Natural killer cell treated with Interleukin-12 subunit alpha and Interleukin-12 subunit beta and Interleukin-15 and Interleukin-18, amount 100 ng/mL, for 72 hours (primary cell): ENCODE results near the gene DAPK1. TPM values are rescaled to one million over a fixed set of nuclear protein-coding genes. Genes with fewer than 3 reads are reported as not detected.

Source experiments
- ATAC-seq, 2 donors: fragments of 150-1000 bp; cut with Tn5 transposase in 1 of 2; sonication (Bioruptor Pico), chemical (Tn5 transposase) in 1 of 2; 2 replicates each; pipeline ENCODE4 v1.10.0; 2021
- DNase-seq: peaks from one replicate; pipeline ENCODE4 v3.0.0; 2022; ENCODE audit warnings: low spot score
- H3K27ac Mint-ChIP-seq, 2 donors: 1 replicate in 1 of 2; 2 replicates in 1 of 2; pipeline ENCODE4 v1.8.0; 2022; ENCODE audit warnings: mixed read lengths in 2 of 2, mild to moderate bottlenecking in 1 of 2, moderate library complexity in 1 of 2
- H3K27me3 Mint-ChIP-seq, 2 donors: 1 replicate in 1 of 2; 2 replicates in 1 of 2; pipeline ENCODE4 v1.8.0; 2022; ENCODE audit warnings: mixed read lengths in 2 of 2
- H3K36me3 Mint-ChIP-seq: one replicate; pipeline ENCODE4 v1.8.0; 2022; ENCODE audit warnings: mixed read lengths
- H3K4me1 Mint-ChIP-seq, 2 donors: 1 replicate in 1 of 2; 2 replicates in 1 of 2; pipeline ENCODE4 v1.8.0; 2022; ENCODE audit warnings: low read depth in 2 of 2, mixed read lengths in 2 of 2, mild to moderate bottlenecking in 1 of 2
- H3K4me3 Mint-ChIP-seq: one replicate; pipeline ENCODE4 v1.8.0; 2022; ENCODE audit warnings: mixed read lengths
- H3K9me3 Mint-ChIP-seq: 2 replicates; pipeline ENCODE4 v1.8.0; 2022; ENCODE audit warnings: mixed read lengths
- total RNA-seq, 2 donors: library from RNA; stranded (reverse); gene quantifications; one replicate each; pipeline ENCODE4 v1.2.3, GENCODE V29; 2022

DAPK1 gene
- total RNA-seq, 2 donors from 2014 or later, result 8.5 to 31.7 TPM

DNA sequence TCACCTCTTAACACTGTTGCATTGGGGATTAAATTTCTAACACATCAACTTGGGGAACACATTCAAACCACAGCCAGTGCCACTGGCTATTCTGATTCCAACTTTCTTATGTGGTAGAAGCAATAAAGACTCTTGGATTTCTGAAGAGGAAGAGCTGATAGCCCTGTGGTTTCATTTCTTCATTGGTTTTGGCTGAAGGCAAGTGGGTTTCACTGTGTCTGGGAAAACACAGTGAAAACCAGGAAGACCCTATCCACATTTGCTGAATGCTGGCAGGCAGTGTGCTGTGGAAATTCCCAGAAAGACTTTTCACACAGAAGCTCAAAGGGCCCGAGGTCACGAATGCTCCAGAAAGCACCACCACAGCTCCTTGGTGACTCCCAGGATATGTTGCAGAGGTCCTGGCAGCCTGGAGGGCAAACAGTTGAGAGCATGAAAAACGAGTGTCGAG is 67.1 kb downstream of the DAPK1 start:
- Mint-ChIP-seq H3K9me3 (peaks cover 3% of the 10 kb centered on the region), H3K4me3 (no peak overlapping the region), H3K27me3 (peaks cover 4 to 7% of the 10 kb centered on the region in 2 donors), H3K4me1 (peaks cover 0 to 3% of the 10 kb centered on the region in 2 donors), H3K27ac (no peak overlapping the region), H3K36me3 (no peaks in the 10 kb centered on the region)
- DNase-seq (no peak), ATAC-seq (no peak)

DNA sequence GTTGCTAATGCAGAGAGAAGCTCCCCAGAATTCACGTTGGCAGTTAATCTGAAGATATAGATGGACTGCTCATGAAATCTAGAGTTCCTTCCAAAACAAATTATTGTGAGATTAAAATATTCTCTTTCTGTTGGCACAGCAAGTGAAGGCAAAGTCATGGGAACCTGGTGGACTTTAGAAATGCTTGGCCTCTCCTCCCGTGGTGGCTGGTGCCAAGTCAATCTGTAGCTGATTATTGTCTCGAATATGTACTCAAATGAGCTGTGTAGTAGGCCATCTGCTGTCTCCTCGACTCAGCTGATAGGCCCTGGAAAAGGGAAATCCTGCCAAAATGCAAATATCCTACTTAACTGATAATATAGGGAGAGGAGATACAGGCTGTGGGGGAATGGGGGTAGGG is 69.3 kb downstream of the DAPK1 start:
- H3K9me3 Mint-ChIP-seq, result peaks cover 3% of the 10 kb centered on the region
- H3K27ac Mint-ChIP-seq, result no peak overlapping the region
- DNase-seq (no peak), ATAC-seq (no peak)
- H3K27me3 Mint-ChIP-seq, result peaks cover 2 to 7% of the 10 kb centered on the region in 2 donors
- no peaks in the 10 kb centered on the region for H3K36me3 Mint-ChIP-seq
- no peak overlapping the region for H3K4me3 Mint-ChIP-seq
- H3K4me1 Mint-ChIP-seq, result no peaks in the 10 kb centered on the region

DNA sequence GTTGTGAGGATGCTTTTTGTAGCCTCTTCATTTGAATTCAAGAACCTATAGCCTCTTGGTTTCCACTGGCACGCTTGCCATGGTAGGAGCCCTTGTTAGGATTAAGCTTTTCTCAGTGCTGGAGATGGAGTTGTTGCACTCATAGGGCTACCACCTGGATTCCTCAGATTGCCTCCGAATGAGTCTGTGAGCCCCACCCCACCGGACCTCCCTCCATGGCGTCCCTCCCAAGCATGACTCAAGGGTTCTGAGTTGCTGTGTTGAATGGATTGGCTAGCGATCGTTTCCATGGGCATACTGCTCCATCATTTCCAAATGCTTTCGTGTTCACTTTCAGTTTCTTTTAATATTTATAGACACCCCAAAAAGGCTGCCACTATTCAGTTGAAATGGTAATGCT is 69.9 kb downstream of the DAPK1 start:
- no peak overlapping the region for H3K4me3 Mint-ChIP-seq
- no peak overlapping the region for H3K27ac Mint-ChIP-seq
- H3K9me3 Mint-ChIP-seq, result peaks cover 3% of the 10 kb centered on the region

DNA sequence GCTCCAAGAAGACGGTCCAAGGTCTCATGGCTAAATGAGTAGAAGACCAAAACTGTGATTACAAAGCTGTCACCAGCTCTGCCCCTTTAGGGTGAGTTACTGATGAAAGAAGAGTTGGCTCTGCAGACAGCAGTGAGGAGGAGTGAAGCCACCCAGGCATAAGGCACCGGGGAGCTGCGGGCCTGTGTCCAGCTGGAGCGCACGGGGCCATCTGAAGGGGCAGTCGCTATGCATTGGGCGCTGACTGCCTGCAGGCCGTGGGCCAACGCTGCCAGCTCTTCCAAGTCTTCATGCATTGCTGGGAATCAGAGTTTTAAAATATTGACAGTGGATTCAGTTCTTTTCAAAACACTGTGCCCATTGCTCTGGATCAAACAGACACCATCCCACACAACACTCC is 70.3 kb downstream of the DAPK1 start:
- Mint-ChIP-seq H3K4me1 (no peaks in the 10 kb centered on the region), H3K36me3 (no peaks in the 10 kb centered on the region)

More for the DNA sequence above, 69.9 kb downstream of the DAPK1 start:
- Mint-ChIP-seq H3K4me1 (no peaks in the 10 kb centered on the region), H3K36me3 (no peaks in the 10 kb centered on the region), H3K27me3 (peaks cover 2 to 7% of the 10 kb centered on the region in 2 donors)
- ATAC-seq (no peak), DNase-seq (no peak)

DNA sequence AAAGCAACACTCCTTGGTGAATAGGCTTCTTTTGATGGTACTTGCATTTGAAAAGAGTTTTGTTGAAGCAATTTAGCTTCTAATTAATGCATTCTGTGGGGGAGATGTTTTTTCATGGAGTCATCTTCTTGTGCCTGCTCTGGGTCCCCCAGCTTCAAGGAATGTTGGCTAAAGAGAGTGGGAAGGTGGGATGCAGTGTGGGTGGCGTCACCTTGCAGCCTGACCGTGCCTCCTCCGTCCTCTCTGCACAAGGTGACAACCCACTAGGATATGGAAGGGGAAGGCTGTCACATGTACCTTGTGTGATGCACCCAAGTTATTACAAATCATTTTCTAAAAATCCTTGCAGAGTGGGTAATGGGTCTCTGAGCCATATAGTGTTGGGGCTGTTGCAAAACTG is 70.7 kb downstream of the DAPK1 start:
- Mint-ChIP-seq H3K9me3 (peaks cover 3% of the 10 kb centered on the region), H3K4me1 (no peaks in the 10 kb centered on the region), H3K36me3 (no peaks in the 10 kb centered on the region), H3K27me3 (peaks cover 2 to 7% of the 10 kb centered on the region in 2 donors), H3K4me3 (no peak overlapping the region), H3K27ac (no peak overlapping the region)
- no peak for DNase-seq
- ATAC-seq, result no peak

More for the DNA sequence above, 70.3 kb downstream of the DAPK1 start:
- Mint-ChIP-seq H3K27me3 (peaks cover 2 to 7% of the 10 kb centered on the region in 2 donors), H3K9me3 (peaks cover 3% of the 10 kb centered on the region), H3K4me3 (no peak overlapping the region), H3K27ac (no peak overlapping the region)
- ATAC-seq, result no peak
- DNase-seq, result no peak

DNA sequence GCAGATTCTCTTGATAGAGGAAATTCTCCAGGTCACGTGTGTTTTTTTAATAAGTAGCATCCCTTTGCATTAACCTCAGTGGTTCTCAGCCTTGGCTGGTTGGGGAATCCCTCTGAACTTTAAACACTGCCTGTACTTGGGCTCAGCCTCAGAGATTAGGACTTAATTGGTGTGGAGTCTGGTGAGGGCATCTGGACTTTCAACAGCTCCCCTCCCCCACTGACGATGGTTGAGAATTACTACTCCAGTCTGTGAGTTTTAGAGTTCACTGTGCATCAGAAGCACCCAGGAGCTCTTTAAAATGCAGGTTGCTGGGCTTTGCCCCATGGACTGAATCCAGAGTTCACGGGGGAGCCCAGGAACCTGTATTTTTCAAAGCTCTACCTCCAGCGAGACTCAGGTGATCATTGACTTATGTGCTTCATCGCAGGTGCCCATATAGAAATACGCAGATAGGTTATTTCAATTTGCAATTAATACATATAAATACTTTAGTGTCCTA is 71.4 kb downstream of the DAPK1 start:
- peaks cover under 1% of the 10 kb centered on the region for H3K9me3 Mint-ChIP-seq
- ATAC-seq, result no peak

DNA sequence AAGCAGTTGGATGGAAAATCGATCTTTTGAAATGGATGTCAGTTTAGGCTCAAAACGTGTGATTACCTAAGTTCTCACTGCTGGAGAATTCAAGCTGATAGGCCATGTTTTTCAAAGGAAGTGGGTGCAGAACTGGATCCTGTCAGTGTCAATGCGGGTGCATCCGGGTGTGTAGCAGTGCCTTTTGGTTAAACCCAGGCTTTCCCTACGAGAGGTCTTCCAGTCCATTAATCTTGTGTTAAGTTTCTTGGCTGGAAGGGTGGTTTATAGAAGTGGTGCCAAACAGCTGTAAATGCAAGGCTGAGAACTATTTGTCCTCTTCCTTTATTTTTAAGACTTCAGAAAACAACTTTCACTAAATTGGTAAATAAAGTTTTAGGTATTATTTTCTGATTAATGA is 71.9 kb downstream of the DAPK1 start:
- no peak overlapping the region for H3K4me3 Mint-ChIP-seq
- no peaks in the 10 kb centered on the region for H3K9me3 Mint-ChIP-seq
- no peaks in the 10 kb centered on the region for H3K36me3 Mint-ChIP-seq
- peaks cover 0 to 3% of the 10 kb centered on the region in 2 donors for H3K4me1 Mint-ChIP-seq
- no peak for DNase-seq
- no peak for ATAC-seq
- no peak overlapping the region for H3K27ac Mint-ChIP-seq
- no peaks in the 10 kb centered on the region for H3K27me3 Mint-ChIP-seq

More for the DNA sequence above, 71.4 kb downstream of the DAPK1 start:
- Mint-ChIP-seq H3K4me1 (peaks cover 0 to 3% of the 10 kb centered on the region in 2 donors), H3K27me3 (peaks cover under 1 to 2% of the 10 kb centered on the region in 2 donors), H3K27ac (no peak overlapping the region), H3K4me3 (no peak overlapping the region), H3K36me3 (no peaks in the 10 kb centered on the region)
- DNase-seq, result no peak

DNA sequence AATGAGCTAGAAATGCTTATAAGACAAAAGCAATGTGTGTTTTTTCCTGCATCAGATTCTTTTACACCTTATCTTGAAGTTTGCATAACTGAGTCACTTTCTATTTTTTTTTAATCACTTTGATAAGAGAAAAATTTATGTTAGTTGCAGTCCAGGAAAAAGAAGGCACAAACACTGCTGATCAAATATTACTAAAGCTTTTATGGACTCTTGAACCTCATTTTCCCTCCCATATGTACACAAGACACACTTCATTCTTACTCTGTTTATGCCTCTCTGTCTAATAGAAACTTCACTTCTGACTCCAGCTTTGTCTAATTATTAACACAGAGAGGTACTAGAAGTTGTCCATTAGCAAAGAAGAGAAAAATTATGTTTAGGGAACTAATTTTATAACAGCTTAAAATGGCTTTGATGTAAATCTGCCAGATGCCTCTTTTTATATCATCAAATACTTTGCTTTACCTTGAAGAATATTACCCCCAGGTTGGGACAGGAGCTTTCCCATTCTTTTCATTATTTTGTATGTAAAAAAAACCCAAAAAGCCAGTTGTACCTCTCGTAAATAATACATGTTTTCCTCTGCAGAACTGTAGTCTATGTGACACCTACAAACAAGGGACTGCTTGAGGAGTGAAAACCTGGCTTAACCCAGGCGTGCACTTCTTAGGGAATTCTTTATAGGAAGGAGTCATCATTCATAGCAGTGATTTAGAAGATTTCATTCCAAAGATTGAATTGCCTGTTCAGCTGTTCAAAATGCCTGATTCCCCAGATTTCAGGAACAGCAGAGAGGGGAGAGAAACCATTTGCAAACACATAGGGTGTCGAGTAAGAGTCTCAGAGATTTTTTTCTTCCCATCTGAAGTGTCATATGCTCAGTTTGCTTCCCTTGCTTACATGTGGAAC is 72.6 kb downstream of the DAPK1 start:
- Mint-ChIP-seq H3K36me3 (no peaks in the 10 kb centered on the region), H3K9me3 (no peaks in the 10 kb centered on the region), H3K4me1 (peaks cover 0 to 3% of the 10 kb centered on the region in 2 donors), H3K27me3 (no peaks in the 10 kb centered on the region), H3K4me3 (no peak overlapping the region), H3K27ac (no peak overlapping the region)
- DNase-seq, result no peak
- ATAC-seq, result no peak

DNA sequence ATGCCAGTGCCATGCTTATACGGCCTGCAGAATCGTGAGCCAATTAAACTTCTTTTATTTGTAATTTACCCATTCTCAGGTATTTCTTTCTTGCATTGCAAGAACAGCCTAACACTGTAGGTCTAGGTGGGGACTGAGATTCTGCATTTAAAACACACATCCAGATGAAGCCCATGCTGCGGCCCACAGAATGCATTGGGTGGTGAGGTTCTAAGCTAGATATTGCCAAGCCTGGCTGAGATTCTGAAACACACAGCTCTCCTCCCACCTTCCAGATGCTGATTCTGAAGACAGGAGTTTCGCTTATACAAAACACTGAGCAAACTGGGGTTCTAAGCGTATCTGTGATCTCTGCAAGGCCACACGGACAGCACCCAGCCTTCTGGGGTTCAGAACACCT is 75.1 kb downstream of the DAPK1 start:
- no peaks in the 10 kb centered on the region for H3K27me3 Mint-ChIP-seq
- H3K9me3 Mint-ChIP-seq, result no peaks in the 10 kb centered on the region
- no peak for DNase-seq
- ATAC-seq, result no peak
- no peaks in the 10 kb centered on the region for H3K36me3 Mint-ChIP-seq
- no peak overlapping the region for H3K27ac Mint-ChIP-seq
- H3K4me1 Mint-ChIP-seq, result peaks cover 0 to 3% of the 10 kb centered on the region in 2 donors
- H3K4me3 Mint-ChIP-seq, result no peak overlapping the region

DNA sequence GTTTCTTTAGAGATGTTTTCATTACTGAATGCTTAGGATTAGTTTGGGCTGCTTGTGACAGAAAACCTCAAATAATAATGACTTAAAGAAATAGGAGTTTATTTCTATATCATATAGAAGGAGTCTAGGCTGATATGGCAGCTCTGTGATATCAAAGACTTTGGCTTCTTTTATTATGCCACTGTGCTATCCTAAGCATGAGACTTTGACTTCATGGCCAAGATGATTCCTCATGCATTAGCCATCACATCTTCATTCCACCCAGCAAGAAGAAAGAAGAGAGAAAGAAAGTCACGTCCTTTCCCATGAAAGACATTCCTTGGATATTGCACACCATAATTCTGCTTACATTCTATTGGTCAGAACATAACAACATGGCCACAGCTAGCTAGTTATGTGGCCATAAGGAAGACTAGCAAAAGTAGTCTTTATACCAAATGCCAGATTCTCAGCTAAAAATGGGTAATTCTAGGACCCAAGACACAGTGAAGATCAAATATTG is 76.2 kb downstream of the DAPK1 start:
- H3K27me3 Mint-ChIP-seq, result peaks cover under 1 to 3% of the 10 kb centered on the region in 2 donors
- DNase-seq (no peak), ATAC-seq (no peak)
- no peaks in the 10 kb centered on the region for H3K9me3 Mint-ChIP-seq
- no peak overlapping the region for H3K27ac Mint-ChIP-seq
- no peaks in the 10 kb centered on the region for H3K36me3 Mint-ChIP-seq
- peaks cover 0 to 3% of the 10 kb centered on the region in 2 donors for H3K4me1 Mint-ChIP-seq
- H3K4me3 Mint-ChIP-seq, result no peak overlapping the region

DNA sequence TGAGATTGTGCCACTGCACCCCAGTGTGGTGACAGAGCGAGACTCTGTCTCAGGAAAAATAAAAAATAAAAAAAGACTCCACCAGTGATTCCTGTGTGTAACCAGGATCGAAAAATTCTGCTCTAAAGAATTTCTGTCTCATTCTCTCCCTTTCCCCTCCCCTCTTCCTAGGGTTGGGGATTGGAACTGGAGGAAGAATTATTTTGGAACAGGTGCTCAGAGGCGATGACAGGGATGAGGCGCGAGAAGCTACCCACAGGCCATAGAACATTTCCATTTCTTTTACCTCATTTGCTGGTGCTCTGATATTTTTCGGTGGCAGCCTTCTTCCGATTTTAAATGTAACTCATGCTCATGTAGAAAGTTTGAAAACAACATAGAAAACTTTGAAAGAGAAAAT is 80.1 kb downstream of the DAPK1 start:
- Mint-ChIP-seq H3K27me3 (peaks cover 4 to 5% of the 10 kb centered on the region in 2 donors), H3K9me3 (no peaks in the 10 kb centered on the region), H3K36me3 (no peaks in the 10 kb centered on the region), H3K27ac (no peak overlapping the region), H3K4me1 (peaks cover 0 to 3% of the 10 kb centered on the region in 2 donors), H3K4me3 (no peak overlapping the region)
- DNase-seq (no peak), ATAC-seq (no peak)

DNA sequence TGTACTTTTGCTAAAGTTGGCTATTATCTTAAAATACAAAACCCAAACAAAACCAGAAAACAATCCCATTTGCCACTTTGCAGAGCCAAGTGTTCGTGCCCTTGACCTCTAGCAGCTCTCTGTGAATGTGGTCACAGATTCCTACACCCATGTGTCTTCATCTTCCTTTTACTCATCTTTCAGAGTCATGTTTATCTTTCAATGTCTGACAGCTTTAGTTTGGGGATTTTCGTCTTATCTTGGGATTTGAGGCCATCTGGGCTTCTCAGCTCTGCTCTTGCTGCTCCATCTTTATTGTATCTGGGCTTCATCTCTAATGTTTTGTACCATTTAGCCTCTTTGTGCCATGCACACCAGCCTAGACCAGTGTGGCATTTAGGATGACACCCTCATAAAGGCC is 81.0 kb downstream of the DAPK1 start:
- H3K27ac Mint-ChIP-seq, result no peak overlapping the region
- H3K9me3 Mint-ChIP-seq, result no peaks in the 10 kb centered on the region
- no peak for ATAC-seq
- H3K27me3 Mint-ChIP-seq, result peaks cover 4 to 5% of the 10 kb centered on the region in 2 donors
- H3K4me3 Mint-ChIP-seq, result no peak overlapping the region
- peaks cover 0 to 3% of the 10 kb centered on the region in 2 donors for H3K4me1 Mint-ChIP-seq
- no peaks in the 10 kb centered on the region for H3K36me3 Mint-ChIP-seq
- DNase-seq, result no peak

DNA sequence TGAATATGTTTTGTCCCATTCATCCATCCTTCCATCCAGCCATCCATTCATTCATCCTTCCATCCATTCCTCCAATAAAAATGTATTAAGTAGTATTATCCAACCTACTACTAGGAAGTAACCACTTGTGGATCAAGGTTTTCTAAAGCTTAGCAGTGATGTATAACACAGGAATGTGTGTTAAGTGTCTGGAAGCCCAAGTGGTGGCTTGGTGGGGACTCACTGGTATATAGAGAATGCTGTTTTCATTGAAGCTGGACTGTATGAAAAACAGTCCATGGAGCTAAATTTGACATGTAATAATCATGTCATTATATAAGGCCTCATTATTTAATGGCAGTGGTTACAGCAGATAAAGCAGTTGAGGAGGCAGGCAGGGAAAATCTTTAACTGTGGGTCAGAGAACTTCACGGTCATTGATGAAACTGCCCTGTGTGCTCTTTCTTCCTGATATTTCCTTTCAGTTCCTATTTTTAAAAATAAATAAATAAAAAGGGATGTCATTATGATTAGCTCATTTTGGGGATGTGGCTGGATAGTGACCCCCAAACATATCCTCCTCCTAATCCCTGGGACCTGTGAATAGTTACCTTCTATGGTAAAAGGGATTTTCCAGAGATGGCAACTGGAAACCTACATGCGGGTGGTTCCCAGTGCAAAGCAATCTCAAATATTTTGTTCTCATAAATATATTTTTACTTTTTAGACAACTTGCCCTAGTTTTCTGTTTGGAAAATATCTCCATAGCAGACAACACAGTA is 82.3 kb downstream of the DAPK1 start:
- H3K27me3 Mint-ChIP-seq, result peaks cover 4 to 5% of the 10 kb centered on the region in 2 donors

More for the DNA sequence above, 82.3 kb downstream of the DAPK1 start:
- Mint-ChIP-seq H3K4me1 (no peaks in the 10 kb centered on the region), H3K4me3 (no peak overlapping the region), H3K9me3 (no peaks in the 10 kb centered on the region), H3K27ac (no peak overlapping the region), H3K36me3 (no peaks in the 10 kb centered on the region)
- ATAC-seq, result no peak
- no peak for DNase-seq
